SK-N-MC (cell line): Measurements from ENCODE around the gene ZBTB7B.

Experiments
- EZH2 ChIP-seq: fragments of 200-600 bp; sonication (generic); IDR thresholded peaks from one replicate; pipeline ENCODE4 v1.6.1; 2017; ENCODE audit warnings: antibody characterized with exemption
- POLR2AphosphoS5 ChIP-seq: IDR thresholded peaks from 2 replicates; pipeline ENCODE4 v1.6.1; 2012; ENCODE audit warnings: mild to moderate bottlenecking, low read depth, low read length, borderline replicate concordance

DNA sequence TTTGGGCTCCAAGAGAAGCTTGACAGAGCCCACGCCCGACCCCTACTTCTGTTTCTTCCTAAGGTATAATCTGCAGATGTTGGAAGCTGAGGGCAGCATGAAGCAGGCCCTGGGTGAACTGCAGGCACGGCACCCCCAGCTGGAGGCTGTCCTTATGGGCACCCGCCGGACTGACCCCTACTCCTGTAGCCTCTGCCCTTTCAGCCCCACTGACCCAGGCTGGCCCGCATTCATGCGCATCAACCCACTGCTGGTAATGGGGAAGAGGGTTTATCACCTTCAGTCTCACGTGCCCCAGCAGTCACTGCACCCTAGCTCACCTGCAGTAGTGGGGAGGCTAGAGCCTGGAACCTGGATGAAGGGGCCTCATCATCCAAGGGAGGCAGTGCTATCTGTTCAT lies 12.3 kb upstream of the ZBTB7B start:
- no peak for TF ChIP-seq EZH2
- TF ChIP-seq POLR2AphosphoS5: no peak
